GM19043 (cell line): ENCODE measurements around the gene MAP4K5.
"Not testable (repeated sequence)": the region's sequence is repeated elsewhere in the genome, so short reads cannot be mapped to it uniquely, and the experiment has no call there.

Source experiments
- ATAC-seq: cut with Tn5 transposase; IDR thresholded peaks from one replicate; pipeline ENCODE4 v1.9.1; 2021; ENCODE audit warnings: low read depth; ENCODE audit not compliant: unreplicated experiment

Gene MAP4K5

GRCh38 chr14:50533241-50533705 lies 904 bp upstream of the MAP4K5 start:
- ATAC-seq = peak; percentile 13

- ATAC-seq = peak; percentile 31
Observed at GRCh38 chr14:50531595-50532501, 521 bp downstream of the MAP4K5 start.

GRCh38 chr14:50530794-50531365 lies 1.5 kb downstream of the MAP4K5 start:
- no peak for ATAC-seq

- ATAC-seq = no peak
Observed at GRCh38 chr14:50530358-50530757, 2.0 kb downstream of the MAP4K5 start.

GRCh38 chr14:50529288-50530179 lies 2.8 kb downstream of the MAP4K5 start:
- no peak for ATAC-seq

- no peak for ATAC-seq
Observed at GRCh38 chr14:50528000-50528399, 4.4 kb downstream of the MAP4K5 start.

GRCh38 chr14:50524731-50525515 lies 7.4 kb downstream of the MAP4K5 start:
- no peak for ATAC-seq

GRCh38 chr14:50524060-50524459 lies 8.3 kb downstream of the MAP4K5 start:
- no peak for ATAC-seq

GRCh38 chr14:50523271-50524041 lies 8.9 kb downstream of the MAP4K5 start:
- ATAC-seq = no peak

GRCh38 chr14:50521912-50522341 lies 10.4 kb downstream of the MAP4K5 start:
- peak; percentile 60 for ATAC-seq

GRCh38 chr14:50520947-50521815 lies 11.2 kb downstream of the MAP4K5 start:
- peak; percentile 55 for ATAC-seq

GRCh38 chr14:50516091-50516490 lies 16.3 kb downstream of the MAP4K5 start:
- ATAC-seq = no peak

- ATAC-seq = no peak
Observed at GRCh38 chr14:50512463-50512862, 19.9 kb downstream of the MAP4K5 start.

- ATAC-seq = no peak
Observed at GRCh38 chr14:50510157-50510556, 22.2 kb downstream of the MAP4K5 start.

GRCh38 chr14:50507078-50507477 lies 25.3 kb downstream of the MAP4K5 start:
- not testable (repeated sequence) for ATAC-seq

- ATAC-seq = no peak
Observed at GRCh38 chr14:50501642-50502041, 30.7 kb downstream of the MAP4K5 start.

- no peak for ATAC-seq
Observed at GRCh38 chr14:50497351-50497750, 35.0 kb downstream of the MAP4K5 start.

GRCh38 chr14:50489851-50490250 lies 42.5 kb downstream of the MAP4K5 start:
- ATAC-seq = no peak
